MM.1S (cell line): ENCODE measurements around the gene ELOVL1.

Experiments
- EZH2 ChIP-seq: fragments of 300-600 bp; sonication (generic); optimal IDR thresholded peaks from 2 replicates; pipeline ENCODE3; 2017; ENCODE audit warnings: low read depth, mild to moderate bottlenecking, antibody characterized with exemption, low read length, mixed read lengths
- EZH2phosphoT487 ChIP-seq: fragments of 300-600 bp; sonication (generic); IDR thresholded peaks from 2 replicates; pipeline ENCODE4 v1.6.1; 2018; ENCODE audit warnings: antibody characterized with exemption, low read length
- TF ChIP-seq, protein P1 (sequence below): fragments of 300-600 bp; sonication (generic); IDR thresholded peaks from 2 replicates; pipeline ENCODE4 v1.5.1; 2016; ENCODE audit warnings: antibody characterized with exemption, low read length, mixed read lengths

DNA sequence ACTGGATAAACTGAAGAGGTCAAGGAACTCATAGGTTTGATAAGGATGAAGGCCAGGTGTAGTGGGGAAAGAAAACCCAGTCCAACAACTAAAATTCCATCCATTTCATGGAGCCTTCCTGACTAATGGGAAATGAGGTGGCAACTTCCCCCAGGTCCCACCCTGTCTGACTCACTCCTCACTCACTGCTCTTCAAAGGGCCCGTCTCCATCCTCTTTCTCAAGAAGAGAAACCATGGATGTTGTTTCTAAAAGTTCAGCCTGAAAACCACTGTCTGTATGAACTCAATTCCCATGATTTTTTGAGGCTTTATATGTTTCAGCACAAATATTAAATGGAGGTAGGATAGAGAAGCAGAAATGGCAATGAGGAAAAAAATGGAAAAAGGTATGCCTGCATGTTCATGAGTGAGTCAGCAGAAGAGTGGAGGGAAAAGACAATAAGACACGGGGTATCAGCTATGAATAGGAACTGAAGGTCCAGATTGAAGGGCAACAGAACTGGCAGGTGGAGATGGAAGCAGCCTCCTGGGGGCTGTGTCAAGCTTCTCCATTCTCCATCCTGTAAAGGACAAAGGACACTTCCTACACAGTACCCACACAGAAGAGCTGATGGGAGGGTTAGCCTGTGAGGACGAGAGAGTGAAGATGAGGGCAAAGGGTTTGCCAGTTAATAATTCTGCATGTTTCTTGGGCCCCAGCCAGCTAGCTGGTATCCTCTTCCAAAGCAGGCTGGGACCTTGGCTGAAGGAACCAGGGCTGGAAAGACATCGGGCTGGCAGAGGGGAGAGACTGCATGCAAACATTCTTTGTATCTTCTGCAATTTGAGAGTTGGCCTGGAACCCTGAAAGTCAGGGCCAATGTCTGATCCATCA is 5.5 kb upstream of the ELOVL1 start:
- TF ChIP-seq, protein P1, sequence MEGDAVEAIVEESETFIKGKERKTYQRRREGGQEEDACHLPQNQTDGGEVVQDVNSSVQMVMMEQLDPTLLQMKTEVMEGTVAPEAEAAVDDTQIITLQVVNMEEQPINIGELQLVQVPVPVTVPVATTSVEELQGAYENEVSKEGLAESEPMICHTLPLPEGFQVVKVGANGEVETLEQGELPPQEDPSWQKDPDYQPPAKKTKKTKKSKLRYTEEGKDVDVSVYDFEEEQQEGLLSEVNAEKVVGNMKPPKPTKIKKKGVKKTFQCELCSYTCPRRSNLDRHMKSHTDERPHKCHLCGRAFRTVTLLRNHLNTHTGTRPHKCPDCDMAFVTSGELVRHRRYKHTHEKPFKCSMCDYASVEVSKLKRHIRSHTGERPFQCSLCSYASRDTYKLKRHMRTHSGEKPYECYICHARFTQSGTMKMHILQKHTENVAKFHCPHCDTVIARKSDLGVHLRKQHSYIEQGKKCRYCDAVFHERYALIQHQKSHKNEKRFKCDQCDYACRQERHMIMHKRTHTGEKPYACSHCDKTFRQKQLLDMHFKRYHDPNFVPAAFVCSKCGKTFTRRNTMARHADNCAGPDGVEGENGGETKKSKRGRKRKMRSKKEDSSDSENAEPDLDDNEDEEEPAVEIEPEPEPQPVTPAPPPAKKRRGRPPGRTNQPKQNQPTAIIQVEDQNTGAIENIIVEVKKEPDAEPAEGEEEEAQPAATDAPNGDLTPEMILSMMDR: no peak
- no peak for TF ChIP-seq EZH2phosphoT487
- no peak for TF ChIP-seq EZH2
